ENCODE results near the gene DLX3. TPM values are rescaled to one million over a fixed set of nuclear protein-coding genes. Genes with fewer than 3 reads are reported as not detected.

Gene DLX3
- total RNA-seq, 1 donor, result not detected

GRCh38 chr17:49997301-49997650 is 2.3 kb upstream of the DLX3 start:
- H3K4me3 ChIP-seq (ENCODE audit: low read depth, low read length), result no peak overlapping the region
- no peak for DNase-seq (ENCODE audit: low read depth)

GRCh38 chr17:49996495-49997300 is 1.7 kb upstream of the DLX3 start:
- peak overlapping the region; percentile 50 for H3K4me3 ChIP-seq (ENCODE audit: low read depth, low read length)
- peak; percentile 96 for TF ChIP-seq CTCF (IDR thresholded peaks at IDR 0.05; ENCODE audit: insufficient read depth, low read depth, low read length)
- DNase-seq (ENCODE audit: low read depth), result peak; percentile 17

More at GRCh38 chr17:49997301-49997650, 2.3 kb upstream of the DLX3 start:
- TF ChIP-seq CTCF (IDR thresholded peaks at IDR 0.05; ENCODE audit: insufficient read depth, low read depth, low read length), result no peak

DNA sequence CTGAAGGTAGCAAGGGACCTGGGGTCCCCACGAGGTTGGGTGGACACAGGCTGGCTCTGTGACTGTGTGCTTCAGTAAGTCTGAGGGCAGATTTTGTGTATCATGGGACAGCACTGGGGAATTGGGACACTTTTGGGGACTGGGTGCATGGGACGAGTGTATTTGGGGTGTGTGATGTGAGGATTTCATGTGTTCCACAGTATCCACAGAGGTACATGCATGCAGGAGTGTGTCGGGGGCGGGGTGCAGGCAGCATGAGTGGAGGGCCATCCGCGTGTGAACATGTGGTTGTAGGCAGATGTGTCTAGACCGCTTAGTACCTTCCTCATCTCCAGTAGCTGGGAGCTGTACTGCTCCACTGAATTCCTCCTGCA is 1.1 kb upstream of the DLX3 start:
- no peak for TF ChIP-seq CTCF (IDR thresholded peaks at IDR 0.05; ENCODE audit: insufficient read depth, low read depth, low read length)
- no peak for DNase-seq (ENCODE audit: low read depth)
- no peak overlapping the region for H3K4me3 ChIP-seq (ENCODE audit: low read depth, low read length)

- peak overlapping the region; percentile 32 for H3K4me3 ChIP-seq (ENCODE audit: low read depth, low read length)
- no peak for TF ChIP-seq CTCF (IDR thresholded peaks at IDR 0.05; ENCODE audit: insufficient read depth, low read depth, low read length)
- DNase-seq (ENCODE audit: low read depth), result no peak
Observed at GRCh38 chr17:49994085-49995054, 654 bp downstream of the DLX3 start.

GRCh38 chr17:49993423-49994060 is 1.5 kb downstream of the DLX3 start:
- H3K4me3 ChIP-seq (ENCODE audit: low read depth, low read length), result peak overlapping the region; percentile 32
- no peak for TF ChIP-seq CTCF (IDR thresholded peaks at IDR 0.05; ENCODE audit: insufficient read depth, low read depth, low read length)
- no peak for DNase-seq (ENCODE audit: low read depth)

- no peak overlapping the region for H3K4me3 ChIP-seq (ENCODE audit: low read depth, low read length)
- no peak for DNase-seq (ENCODE audit: low read depth)
- no peak for TF ChIP-seq CTCF (IDR thresholded peaks at IDR 0.05; ENCODE audit: insufficient read depth, low read depth, low read length)
Observed at GRCh38 chr17:49992933-49993422, 2.0 kb downstream of the DLX3 start.

Data from fibroblast of villous mesenchyme (primary cell).